Body of pancreas (tissue), 4 donors: ENCODE measurements around the gene TNNT2.

ENCODE experiments used
- POLR2A ChIP-seq, 3 donors: fragments of 450-650 bp; IDR thresholded peaks; one replicate each; pipeline ENCODE4 v1.6.1; 2016; ENCODE audit warnings: antibody characterized with exemption in 3 of 3, mild to moderate bottlenecking in 2 of 3
- TF ChIP-seq, protein P1 (sequence below), 7 experiments: fragments of 450-650 bp in 4 of 7; fragments of 200-600 bp in 3 of 7; sonication (generic) in 3 of 7; IDR thresholded peaks; one replicate each; pipeline ENCODE4 v1.5.1; 2016 to 2019; ENCODE audit warnings: antibody characterized with exemption in 7 of 7

DNA sequence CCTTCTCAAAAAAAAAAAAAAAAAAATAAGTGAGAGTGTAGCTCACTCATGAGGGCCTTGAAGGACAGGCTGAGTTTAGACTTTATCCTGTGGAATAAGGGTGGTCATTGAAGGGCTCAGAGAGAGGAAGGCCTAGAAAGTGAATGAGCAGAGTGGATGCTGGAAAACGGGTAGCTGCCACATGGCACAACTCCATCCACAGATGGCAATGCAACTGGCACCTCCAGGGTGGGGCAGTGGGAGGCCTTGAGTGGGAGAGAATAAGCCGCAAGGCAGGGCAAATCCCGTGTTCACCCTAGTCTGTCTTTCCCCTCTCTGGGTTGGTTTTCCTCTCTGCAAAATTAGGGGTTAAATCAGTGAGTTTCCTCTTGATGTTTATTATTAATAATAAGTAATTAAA is 41.0 kb upstream of the TNNT2 start:
- TF ChIP-seq POLR2A (IDR thresholded peaks at IDR 0.05) = no peak
- TF ChIP-seq, protein P1, sequence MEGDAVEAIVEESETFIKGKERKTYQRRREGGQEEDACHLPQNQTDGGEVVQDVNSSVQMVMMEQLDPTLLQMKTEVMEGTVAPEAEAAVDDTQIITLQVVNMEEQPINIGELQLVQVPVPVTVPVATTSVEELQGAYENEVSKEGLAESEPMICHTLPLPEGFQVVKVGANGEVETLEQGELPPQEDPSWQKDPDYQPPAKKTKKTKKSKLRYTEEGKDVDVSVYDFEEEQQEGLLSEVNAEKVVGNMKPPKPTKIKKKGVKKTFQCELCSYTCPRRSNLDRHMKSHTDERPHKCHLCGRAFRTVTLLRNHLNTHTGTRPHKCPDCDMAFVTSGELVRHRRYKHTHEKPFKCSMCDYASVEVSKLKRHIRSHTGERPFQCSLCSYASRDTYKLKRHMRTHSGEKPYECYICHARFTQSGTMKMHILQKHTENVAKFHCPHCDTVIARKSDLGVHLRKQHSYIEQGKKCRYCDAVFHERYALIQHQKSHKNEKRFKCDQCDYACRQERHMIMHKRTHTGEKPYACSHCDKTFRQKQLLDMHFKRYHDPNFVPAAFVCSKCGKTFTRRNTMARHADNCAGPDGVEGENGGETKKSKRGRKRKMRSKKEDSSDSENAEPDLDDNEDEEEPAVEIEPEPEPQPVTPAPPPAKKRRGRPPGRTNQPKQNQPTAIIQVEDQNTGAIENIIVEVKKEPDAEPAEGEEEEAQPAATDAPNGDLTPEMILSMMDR (IDR thresholded peaks at IDR 0.05) = no peak
